ENCODE measurements around the gene NFYA. TPM values are rescaled to one million over a fixed set of nuclear protein-coding genes. Genes with fewer than 3 reads are reported as not detected.
"Not testable (repeated sequence)": the region's sequence is repeated elsewhere in the genome, so short reads cannot be mapped to it uniquely, and the experiment has no call there.

Gene NFYA
- polyA plus RNA-seq, 4 donors: 45.6 to 53.7 (median 49.4) TPM

DNA sequence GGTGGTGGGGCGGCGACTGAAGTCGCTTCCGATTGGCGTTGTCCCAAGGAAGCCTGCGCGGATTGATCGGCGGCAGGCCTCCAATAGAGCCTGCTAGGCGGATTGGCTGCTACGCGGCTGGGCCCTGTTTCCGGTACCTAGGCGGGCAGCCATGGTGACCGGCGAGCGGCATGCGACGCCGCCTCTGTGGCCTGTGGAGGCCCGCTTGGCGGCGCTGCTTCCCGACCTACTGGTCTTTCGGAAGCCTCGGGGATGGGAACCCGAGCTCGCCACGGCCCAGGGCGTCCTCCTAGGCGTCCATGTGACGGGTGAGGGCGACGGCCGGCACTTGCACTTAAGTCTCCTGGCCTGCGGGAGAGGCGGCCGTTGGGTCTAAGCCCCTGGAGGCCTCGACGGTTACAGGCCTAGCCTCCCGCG lies 28.1 kb downstream of the NFYA start:
- DNase-seq (ENCODE audit: low read depth in 4 of 4, low spot score in 2 of 4): no peak

GRCh38 chr6:41103847-41104246 lies 31.1 kb downstream of the NFYA start:
- no peak for DNase-seq (ENCODE audit: low read depth in 4 of 4, low spot score in 2 of 4)

GRCh38 chr6:41111017-41111416 lies 38.2 kb downstream of the NFYA start:
- DNase-seq (ENCODE audit: low read depth in 4 of 4, low spot score in 2 of 4): no peak

DNA sequence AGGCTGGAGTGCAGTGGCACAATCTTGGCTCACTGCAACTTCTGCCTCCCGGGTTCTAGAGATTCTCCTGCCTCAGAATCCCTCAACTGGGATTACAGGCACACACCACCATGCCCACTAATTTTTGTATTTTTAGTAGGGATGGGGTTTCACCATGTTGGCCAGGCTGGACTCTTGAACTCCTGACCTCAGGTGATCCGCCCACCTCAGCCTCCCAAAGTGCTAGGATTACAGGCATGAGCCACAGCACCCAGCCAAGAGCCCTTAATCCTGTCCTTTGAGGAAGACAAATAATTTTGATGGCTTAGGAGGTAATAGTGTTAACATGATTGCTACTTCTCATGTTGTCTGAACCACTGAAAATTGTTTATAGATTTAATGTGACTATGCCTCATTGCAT lies 42.3 kb downstream of the NFYA start:
- DNase-seq (ENCODE audit: low read depth in 4 of 4, low spot score in 2 of 4): not testable (repeated sequence)

DNA sequence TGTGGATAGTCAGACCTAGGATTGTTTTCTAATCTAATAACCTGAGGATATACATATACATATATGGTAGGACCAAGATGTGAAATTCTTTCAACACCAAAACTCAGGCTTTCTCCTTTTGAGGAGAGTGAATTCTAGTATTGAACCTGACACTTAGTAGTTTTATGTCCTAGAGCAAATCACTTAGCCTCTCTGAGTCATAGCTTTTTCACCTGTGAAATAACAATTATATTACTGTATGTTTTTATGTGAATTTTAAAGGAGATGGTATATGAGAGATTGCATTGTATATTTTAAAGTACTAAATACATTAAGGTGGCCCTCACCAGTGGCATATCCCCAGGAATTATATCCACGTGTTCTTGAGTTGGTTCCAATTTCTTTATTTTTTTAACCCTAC lies 46.7 kb downstream of the NFYA start:
- no peak for DNase-seq (ENCODE audit: low read depth in 4 of 4, low spot score in 2 of 4)

DNA sequence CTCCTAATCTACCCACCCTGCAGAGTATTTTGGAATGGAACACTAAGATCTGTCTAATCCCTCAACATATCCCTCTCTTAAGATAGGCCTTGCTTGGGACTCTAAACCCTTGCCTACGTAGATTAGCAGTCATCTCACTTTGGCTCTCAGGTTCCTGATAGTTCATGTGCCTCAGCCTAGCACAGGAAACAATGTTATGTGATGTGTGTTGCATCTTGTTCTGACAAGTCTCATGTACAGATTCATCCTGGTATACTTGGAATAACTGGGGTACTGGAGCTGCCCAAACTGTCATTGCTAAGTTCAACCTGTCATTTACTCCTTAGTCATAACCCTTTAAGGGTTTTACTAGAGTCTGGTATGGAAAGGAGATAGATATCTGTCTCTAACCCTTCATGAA lies 47.3 kb downstream of the NFYA start:
- no peak for DNase-seq (ENCODE audit: low read depth in 4 of 4, low spot score in 2 of 4)

DNA sequence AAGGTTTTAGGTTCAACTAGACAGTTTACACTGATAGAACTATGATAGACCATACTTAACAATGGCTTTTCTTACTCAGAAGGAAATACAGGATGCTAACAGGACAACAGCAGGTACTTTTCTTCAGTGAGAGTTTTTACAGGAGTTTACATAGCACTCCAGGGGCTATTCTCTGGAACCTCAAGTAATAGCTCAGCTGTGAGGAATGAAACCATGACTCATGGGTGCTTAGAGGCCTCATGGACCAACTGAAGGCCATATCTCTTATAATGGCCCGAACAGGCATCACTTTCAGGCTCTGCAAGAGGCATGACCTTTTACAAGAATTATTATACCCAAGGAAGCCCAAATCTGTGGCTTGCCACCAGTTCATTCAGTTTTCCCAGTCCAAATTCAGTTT lies 49.6 kb downstream of the NFYA start:
- no peak for DNase-seq (ENCODE audit: low read depth in 4 of 4, low spot score in 2 of 4)

DNA sequence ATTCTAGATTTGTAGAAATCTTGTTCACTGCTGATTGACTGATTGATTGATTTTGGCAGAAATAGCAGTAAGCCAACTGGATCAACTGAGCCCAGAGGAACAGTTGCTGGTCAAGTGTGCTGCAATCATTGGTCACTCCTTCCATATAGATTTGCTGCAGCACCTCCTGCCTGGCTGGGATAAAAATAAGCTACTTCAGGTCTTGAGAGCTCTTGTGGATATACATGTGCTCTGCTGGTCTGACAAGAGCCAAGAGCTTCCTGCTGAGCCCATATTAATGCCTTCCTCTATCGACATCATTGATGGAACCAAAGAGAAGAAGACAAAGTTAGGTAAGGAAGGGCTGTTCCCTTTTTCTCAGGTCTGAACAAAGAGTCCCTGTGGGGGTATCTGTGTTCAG lies 50.1 kb downstream of the NFYA start:
- no peak for DNase-seq (ENCODE audit: low read depth in 4 of 4, low spot score in 2 of 4)

DNA sequence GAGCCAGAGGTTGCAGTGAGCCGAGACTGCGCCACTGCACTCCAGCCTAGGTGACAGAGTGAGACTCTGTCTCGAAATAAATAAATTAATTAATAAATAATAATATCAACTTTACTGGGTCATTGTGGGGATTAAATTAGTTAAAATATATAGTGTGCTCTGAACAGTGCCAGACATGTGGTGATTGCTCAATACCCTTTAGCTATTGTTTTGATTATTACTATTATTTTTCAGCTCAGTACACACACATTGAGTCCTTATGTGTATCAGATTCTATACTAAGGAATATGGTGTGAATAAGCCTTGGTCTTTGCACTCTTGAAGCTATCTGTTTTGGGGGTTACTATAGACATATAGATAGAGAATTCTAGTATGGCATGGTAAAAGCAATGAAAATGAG lies 52.5 kb downstream of the NFYA start:
- no peak for DNase-seq (ENCODE audit: low read depth in 4 of 4, low spot score in 2 of 4)

DNA sequence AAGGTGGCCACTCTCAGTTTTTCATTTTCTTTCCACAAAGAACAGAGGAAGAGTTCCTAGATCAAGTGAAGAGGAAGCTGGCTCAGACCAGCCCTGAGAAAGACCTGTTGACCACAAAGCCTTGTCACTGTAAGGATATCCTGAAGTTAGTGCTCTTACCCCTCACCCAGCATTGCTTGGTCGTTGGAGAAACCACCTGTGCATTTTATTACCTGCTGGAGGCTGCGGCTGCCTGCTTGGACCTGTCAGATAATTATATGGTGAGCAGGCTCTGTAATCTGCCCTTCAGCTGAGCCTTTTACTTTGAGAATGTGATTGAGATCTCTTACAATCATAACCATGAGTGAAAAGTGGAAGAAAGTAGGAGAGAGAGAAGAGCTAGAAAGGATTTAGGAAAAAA lies 59.5 kb downstream of the NFYA start:
- no peak for DNase-seq (ENCODE audit: low read depth in 4 of 4, low spot score in 2 of 4)

DNA sequence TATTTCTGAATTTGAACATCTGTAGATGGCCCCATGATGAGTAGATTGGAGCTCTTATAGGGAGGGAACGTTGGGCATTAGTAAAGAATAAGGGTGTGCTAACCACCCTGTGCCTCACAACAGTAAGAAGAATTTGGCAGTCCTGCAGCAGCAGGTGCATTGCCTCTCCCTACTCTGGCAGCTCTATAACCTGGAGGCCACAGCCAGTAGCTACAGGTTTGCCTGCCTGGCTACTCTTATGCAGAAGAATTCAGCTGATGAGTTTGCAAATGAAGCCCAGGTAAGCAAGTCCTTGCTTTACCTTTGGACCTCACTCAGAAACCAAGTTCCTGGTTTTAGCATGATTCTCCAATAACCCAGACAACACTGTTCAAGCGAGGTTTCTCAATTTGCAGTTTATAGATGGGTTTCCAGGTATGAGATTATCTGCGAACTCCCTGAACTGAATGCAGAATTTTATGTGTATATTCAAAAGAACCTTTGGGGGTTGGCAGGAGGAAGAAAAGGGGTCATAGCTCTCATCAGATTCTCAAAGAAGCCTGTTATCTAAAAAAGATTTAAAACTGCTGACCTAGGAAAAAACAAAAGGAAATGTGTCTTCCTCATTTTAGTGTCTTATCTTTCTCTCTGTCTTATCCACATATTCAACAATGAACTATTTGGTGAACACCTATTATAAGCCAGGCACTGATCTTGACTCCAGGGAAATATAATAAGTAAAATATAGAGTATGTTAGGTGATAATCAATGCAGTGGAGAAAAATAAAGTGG lies 62.5 kb downstream of the NFYA start:
- no peak for DNase-seq (ENCODE audit: low read depth in 4 of 4, low spot score in 2 of 4)

- DNase-seq (ENCODE audit: low read depth in 4 of 4, low spot score in 2 of 4): no peak
Observed at GRCh38 chr6:41136911-41137310, 64.1 kb downstream of the NFYA start.

GRCh38 chr6:41147917-41148316 lies 75.1 kb downstream of the NFYA start:
- no peak for DNase-seq (ENCODE audit: low read depth in 4 of 4, low spot score in 2 of 4)

Other genes with a start within 250 kb of the NFYA start
- 10 to 100 TPM in 1 of 4 donors, 1 to 10 TPM in 3; 4.5 to 10.8 (median 6.7) TPM for gene UNC5CL, start 33.8 kb upstream of the NFYA start, polyA plus RNA-seq (ENCODE audit: insufficient read length in 4 of 4)
- gene TSPO2, start 30.5 kb upstream of the NFYA start, polyA plus RNA-seq (ENCODE audit: insufficient read length in 4 of 4): under 1 TPM; 0.57 to 0.88 (median 0.72) TPM
- under 1 TPM in 3 of 4 donors, not detected in 1; 0.38 to 0.66 (median 0.52) TPM for gene APOBEC2, start 19.8 kb upstream of the NFYA start, polyA plus RNA-seq (ENCODE audit: insufficient read length in 4 of 4)
- gene OARD1, start 618 bp upstream of the NFYA start, polyA plus RNA-seq (ENCODE audit: insufficient read length in 4 of 4): 10 to 100 TPM; 52.3 to 71.3 (median 57.8) TPM
- gene TREML1, start 81.4 kb downstream of the NFYA start, polyA plus RNA-seq (ENCODE audit: insufficient read length in 4 of 4): 1 to 10 TPM in 1 of 4 donors, under 1 TPM in 3; 0.49 to 1.3 (median 0.96) TPM
- under 1 TPM; 0.28 to 0.55 (median 0.41) TPM for gene TREM2, start 90.1 kb downstream of the NFYA start, polyA plus RNA-seq (ENCODE audit: insufficient read length in 4 of 4)
- under 1 TPM; 0.08 to 0.13 (median 0.12) TPM for gene TREML2, start 128.2 kb downstream of the NFYA start, polyA plus RNA-seq (ENCODE audit: insufficient read length in 4 of 4)
- under 1 TPM in 2 of 4 donors, not detected in 2; 0.06 to 0.09 TPM for gene TREML4, start 155.4 kb downstream of the NFYA start, polyA plus RNA-seq (ENCODE audit: insufficient read length in 4 of 4)
- under 1 TPM in 2 of 4 donors, not detected in 2; 0.19 to 0.42 TPM for gene TREM1, start 213.7 kb downstream of the NFYA start, polyA plus RNA-seq (ENCODE audit: insufficient read length in 4 of 4)